HG03103 (cell line): ENCODE results near the gene GRIA3.
"Not testable (repeated sequence)": the region's sequence is repeated elsewhere in the genome, so short reads cannot be mapped to it uniquely, and the experiment has no call there.

Source experiments
- ATAC-seq: cut with Tn5 transposase; IDR thresholded peaks from one replicate; pipeline ENCODE4 v1.9.1; 2021; ENCODE audit warnings: low read depth; ENCODE audit not compliant: unreplicated experiment

GRIA3 gene

DNA sequence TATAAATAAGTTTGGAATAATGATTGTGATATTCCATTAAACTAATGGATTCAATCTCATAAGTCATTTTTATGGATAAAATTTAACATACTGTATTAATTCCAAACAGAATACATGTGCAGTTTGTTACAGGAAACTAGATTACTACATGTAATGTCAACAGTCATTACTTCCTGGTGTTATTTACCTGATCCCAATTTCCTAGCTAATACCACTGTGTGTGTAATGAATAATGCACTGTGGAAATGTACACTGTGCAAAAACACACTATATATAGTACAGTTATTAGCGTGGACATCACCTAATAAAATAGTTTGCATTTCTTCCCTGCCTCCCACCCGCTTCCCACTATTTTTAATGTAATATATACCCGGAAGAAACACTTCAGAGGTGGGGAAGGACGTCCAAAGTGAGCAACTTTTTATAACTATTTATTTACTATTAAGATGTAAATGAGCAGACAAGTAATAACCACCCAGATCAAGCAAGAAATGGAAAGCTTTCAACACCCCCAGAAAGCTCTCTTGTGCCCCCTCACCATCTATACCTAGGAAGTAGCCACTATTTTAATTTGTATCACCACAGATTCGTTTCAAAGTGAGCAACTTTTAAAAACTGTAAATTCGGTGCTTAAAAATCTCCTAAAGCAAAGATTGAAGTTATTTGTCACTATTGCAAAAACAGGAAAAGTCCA is 329.7 kb downstream of the GRIA3 start:
- no peak for ATAC-seq

DNA sequence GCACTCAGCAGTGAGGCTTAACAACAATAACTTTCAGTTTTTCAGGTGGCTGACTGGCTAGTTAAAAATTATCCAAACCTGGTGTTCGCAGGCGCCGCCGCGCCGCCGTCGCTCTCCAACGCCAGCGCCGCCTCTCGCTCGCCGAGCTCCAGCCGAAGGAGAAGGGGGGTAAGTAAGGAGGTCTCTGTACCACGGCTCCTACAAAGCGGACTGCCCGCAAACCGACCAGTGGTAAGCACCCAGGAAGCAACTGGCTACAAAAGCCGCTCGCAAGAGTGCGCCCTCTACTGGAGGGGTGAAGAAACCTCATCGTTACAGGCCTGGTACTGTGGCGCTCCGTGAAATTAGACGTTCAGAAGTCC is 330.2 kb downstream of the GRIA3 start:
- ATAC-seq, result not testable (repeated sequence)

DNA sequence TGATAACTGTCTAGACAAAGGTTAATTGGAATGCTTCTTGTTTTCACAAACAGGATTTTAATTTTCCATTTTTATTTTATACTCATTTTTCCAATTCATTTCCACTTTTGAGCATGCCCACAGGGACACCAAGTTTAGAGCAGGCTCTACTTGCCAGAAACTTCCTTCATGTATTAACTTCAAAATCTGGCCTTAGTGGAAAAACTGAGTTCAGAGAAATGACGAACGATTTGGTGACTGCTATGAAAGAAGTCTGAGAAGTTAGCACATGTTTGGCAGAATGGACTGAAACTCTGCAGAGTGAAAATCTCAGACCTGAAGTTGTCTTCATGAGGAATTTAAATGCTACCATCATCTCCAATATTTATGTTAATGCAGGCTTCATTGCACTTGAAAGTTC is 334.7 kb downstream of the GRIA3 start:
- no peak for ATAC-seq

DNA sequence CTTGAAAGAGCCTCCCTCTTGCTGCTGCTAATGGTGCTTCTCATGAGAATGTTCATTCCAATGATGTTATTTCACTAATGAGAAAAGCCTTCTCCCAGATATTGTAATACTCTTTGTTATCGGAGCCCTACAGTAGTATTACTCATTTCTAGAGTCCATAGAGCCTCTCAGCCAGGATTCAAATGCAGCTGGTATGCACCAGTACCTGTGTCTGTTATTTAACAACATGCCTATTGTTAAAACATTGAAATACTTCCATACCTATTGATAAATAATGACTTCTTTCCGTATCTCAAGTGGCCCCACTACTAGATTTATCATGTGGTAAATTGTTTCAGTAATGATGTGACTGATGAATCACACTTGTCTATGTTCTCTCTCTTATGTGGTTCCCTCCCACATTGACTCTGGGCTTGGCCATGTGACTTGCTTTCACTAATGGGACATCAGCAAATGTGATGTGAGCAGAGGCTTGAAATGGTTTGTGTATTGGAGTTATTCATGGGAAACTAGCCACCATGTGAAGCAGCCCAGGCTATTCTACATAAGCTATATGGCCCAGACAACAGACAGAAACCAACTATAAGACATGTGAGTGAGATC is 341.1 kb downstream of the GRIA3 start:
- no peak for ATAC-seq

DNA sequence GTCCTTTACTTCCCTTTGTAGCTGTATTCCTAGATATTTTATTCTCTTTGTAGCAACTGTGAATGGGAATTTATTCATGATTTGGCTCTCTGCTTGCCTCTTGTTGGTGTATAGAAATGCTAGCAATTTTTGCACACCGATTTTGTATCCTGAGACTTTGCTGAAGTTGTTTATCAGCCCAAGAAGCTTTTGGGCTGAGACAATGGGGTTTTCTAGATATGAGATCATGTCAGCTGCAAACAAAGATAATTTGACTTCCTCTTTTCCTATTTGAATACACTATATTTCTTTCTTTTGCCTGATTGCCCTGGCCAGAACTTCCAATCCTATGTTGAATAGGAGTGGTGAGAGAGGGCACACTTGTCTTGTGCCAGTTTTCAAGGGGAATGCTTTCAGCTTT is 346.6 kb downstream of the GRIA3 start:
- ATAC-seq, result not testable (repeated sequence)
